Fibroblast of peridontal ligament (primary cell): Measurements from ENCODE around the gene UIMC1.

Experiments used
- DNase-seq: peaks from one replicate; pipeline ENCODE4 v3.0.0-alpha.2; 2010; ENCODE audit errors: extremely low read depth

Gene UIMC1

GRCh38 chr5:176954050-176954449, 52.5 kb downstream of the UIMC1 start:
- DNase-seq = no peak

GRCh38 chr5:176952531-176953193, 53.9 kb downstream of the UIMC1 start:
- DNase-seq = no peak

GRCh38 chr5:176948458-176948857, 58.1 kb downstream of the UIMC1 start:
- DNase-seq = peak; percentile 25

GRCh38 chr5:176947847-176948246, 58.7 kb downstream of the UIMC1 start:
- DNase-seq = no peak

GRCh38 chr5:176944268-176944667, 62.3 kb downstream of the UIMC1 start:
- no peak for DNase-seq

- no peak for DNase-seq
Observed at GRCh38 chr5:176943816-176944215, 62.8 kb downstream of the UIMC1 start.

- DNase-seq = no peak
Observed at GRCh38 chr5:176941951-176942350, 64.6 kb downstream of the UIMC1 start.

- DNase-seq = no peak
Observed at GRCh38 chr5:176938472-176938871, 68.1 kb downstream of the UIMC1 start.

GRCh38 chr5:176935017-176935416, 71.6 kb downstream of the UIMC1 start:
- no peak for DNase-seq

- DNase-seq = no peak
Observed at GRCh38 chr5:176934309-176934930, 72.2 kb downstream of the UIMC1 start.

- no peak for DNase-seq
Observed at GRCh38 chr5:176929654-176930053, 76.9 kb downstream of the UIMC1 start.

- no peak for DNase-seq
Observed at GRCh38 chr5:176927562-176927961, 79.0 kb downstream of the UIMC1 start.

- no peak for DNase-seq
Observed at GRCh38 chr5:176922817-176923216, 83.8 kb downstream of the UIMC1 start.

- DNase-seq = peak; percentile 38
Observed at GRCh38 chr5:176921714-176922113, 84.9 kb downstream of the UIMC1 start.

GRCh38 chr5:176918613-176919012, 88.0 kb downstream of the UIMC1 start:
- DNase-seq = no peak

GRCh38 chr5:176916337-176916736, 90.2 kb downstream of the UIMC1 start:
- no peak for DNase-seq

- DNase-seq = no peak
Observed at GRCh38 chr5:176915906-176916305, 90.7 kb downstream of the UIMC1 start.

GRCh38 chr5:176912115-176912514, 94.5 kb downstream of the UIMC1 start:
- DNase-seq = no peak

- DNase-seq = no peak
Observed at GRCh38 chr5:176908675-176909368, 97.8 kb downstream of the UIMC1 start.

- no peak for DNase-seq
Observed at GRCh38 chr5:176906796-176907195, 99.8 kb downstream of the UIMC1 start.

GRCh38 chr5:176906126-176906525, 100.5 kb downstream of the UIMC1 start:
- DNase-seq = no peak

- no peak for DNase-seq
Observed at GRCh38 chr5:176904276-176904675, 102.3 kb downstream of the UIMC1 start.
